Fibroblast of lung (primary cell): ENCODE data around the gene ANKS1B.

Experiments
- EZH2 ChIP-seq: IDR thresholded peaks from 2 replicates; pipeline ENCODE4 v1.5.1; 2012; ENCODE audit warnings: low read length, control low read depth, mild to moderate bottlenecking; ENCODE audit errors: missing control alignments
- TF ChIP-seq, protein P1 (sequence below), 2 donors: IDR thresholded peaks in 1 of 2; conservative IDR thresholded peaks in 1 of 2; 1 replicate in 1 of 2; 2 replicates in 1 of 2; pipeline ENCODE4 v1.5.1; 2011 to 2012; ENCODE audit warnings: low read length in 2 of 2, control low read depth in 1 of 2, inconsistent platforms in 1 of 2, low read depth in 1 of 2, mild to moderate bottlenecking in 1 of 2

DNA sequence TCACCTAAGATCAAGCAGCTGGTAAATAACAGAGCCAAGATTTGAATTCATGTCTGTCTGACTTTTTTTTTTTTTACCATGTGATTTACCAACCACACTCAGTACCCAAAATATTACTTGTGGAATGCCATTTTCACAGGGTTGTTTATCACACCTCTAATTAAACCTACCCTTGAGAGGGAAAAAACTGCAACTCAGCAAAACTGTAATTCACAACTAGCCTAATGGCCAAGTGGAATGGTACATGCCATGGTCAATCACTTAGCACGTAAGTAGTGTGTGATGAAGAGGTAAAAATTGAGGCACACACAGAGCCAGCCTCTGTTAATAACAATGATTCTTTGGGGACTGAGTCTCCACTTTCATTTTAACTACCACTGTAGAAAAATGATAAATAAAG, 750.0 kb downstream of the ANKS1B start:
- TF ChIP-seq, protein P1, sequence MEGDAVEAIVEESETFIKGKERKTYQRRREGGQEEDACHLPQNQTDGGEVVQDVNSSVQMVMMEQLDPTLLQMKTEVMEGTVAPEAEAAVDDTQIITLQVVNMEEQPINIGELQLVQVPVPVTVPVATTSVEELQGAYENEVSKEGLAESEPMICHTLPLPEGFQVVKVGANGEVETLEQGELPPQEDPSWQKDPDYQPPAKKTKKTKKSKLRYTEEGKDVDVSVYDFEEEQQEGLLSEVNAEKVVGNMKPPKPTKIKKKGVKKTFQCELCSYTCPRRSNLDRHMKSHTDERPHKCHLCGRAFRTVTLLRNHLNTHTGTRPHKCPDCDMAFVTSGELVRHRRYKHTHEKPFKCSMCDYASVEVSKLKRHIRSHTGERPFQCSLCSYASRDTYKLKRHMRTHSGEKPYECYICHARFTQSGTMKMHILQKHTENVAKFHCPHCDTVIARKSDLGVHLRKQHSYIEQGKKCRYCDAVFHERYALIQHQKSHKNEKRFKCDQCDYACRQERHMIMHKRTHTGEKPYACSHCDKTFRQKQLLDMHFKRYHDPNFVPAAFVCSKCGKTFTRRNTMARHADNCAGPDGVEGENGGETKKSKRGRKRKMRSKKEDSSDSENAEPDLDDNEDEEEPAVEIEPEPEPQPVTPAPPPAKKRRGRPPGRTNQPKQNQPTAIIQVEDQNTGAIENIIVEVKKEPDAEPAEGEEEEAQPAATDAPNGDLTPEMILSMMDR (conservative IDR thresholded peaks at IDR 0.05 in 1 of 2, IDR thresholded peaks at IDR 0.05 in 1 of 2; ENCODE audit: low read depth in 1 of 2, low read length in 2 of 2), result no peak
- no peak for TF ChIP-seq EZH2
